Progenitor cell of endocrine pancreas (in vitro differentiated cells): ENCODE measurements around the gene BMS1. TPM values are rescaled to one million over a fixed set of nuclear protein-coding genes. Genes with fewer than 3 reads are reported as not detected.
"Not testable (repeated sequence)": the region's sequence is repeated elsewhere in the genome, so short reads cannot be mapped to it uniquely, and the experiment has no call there.

Experiments used
- DNase-seq: peaks from one replicate; pipeline ENCODE4 v3.0.0; 2021; ENCODE audit warnings: low spot score; ENCODE audit not compliant: unreplicated experiment
- H3K27ac Mint-ChIP-seq: 2 replicates; pipeline ENCODE4 v1.8.0; 2021; ENCODE audit warnings: mild to moderate bottlenecking, moderate library complexity, mixed read lengths
- H3K27me3 Mint-ChIP-seq: 2 replicates; pipeline ENCODE4 v1.8.0; 2021; ENCODE audit warnings: mixed read lengths
- H3K36me3 Mint-ChIP-seq: 2 replicates; pipeline ENCODE4 v1.8.0; 2022; ENCODE audit warnings: mixed read lengths; ENCODE audit not compliant: insufficient read depth
- H3K4me1 Mint-ChIP-seq: 2 replicates; pipeline ENCODE4 v1.8.0; 2021; ENCODE audit warnings: low read depth, mixed read lengths
- H3K4me3 Mint-ChIP-seq: 2 replicates; pipeline ENCODE4 v1.8.0; 2021; ENCODE audit warnings: low read depth, mild to moderate bottlenecking, moderate library complexity, mixed read lengths
- H3K9me3 Mint-ChIP-seq: 2 replicates; pipeline ENCODE4 v1.8.0; 2021; ENCODE audit warnings: low read depth, mixed read lengths
- total RNA-seq: library from RNA; stranded (reverse); gene quantifications from 2 replicates; pipeline ENCODE4 v1.2.1, GENCODE V29; 2021
- TF ChIP-seq, protein P1 (sequence below): fragments of 200-600 bp; sonication (generic); IDR thresholded peaks from one replicate; pipeline ENCODE4 v1.5.0; 2021; ENCODE audit warnings: antibody characterized with exemption, mild to moderate bottlenecking; ENCODE audit not compliant: unreplicated experiment

BMS1 gene
- total RNA-seq, 1 donor from 2014 or later = 22.4 TPM

DNA sequence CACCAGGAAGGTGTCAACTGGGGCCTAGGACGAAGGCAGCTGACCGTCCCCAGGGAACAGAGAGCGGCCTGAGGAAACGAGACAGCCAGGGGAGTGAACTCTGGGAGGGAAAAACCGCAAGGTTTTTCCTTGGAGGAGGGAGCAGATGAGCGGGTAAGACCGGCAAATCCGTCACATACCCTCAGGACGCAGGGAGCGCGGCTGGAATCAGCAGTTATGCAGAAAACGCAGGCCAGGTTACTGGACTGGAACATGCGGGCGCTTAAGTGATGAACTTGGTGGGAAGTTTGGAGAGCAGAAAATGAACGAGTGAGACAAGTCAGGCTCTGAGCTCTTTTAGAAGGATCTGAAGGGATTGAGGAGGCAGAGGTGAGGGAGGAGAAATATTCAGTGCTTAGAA, 76.7 kb downstream of the BMS1 start:
- no peak overlapping the region for H3K4me3 Mint-ChIP-seq
- H3K27ac Mint-ChIP-seq = peak overlapping the region; percentile 39
- no peaks in the 10 kb centered on the region for H3K4me1 Mint-ChIP-seq
- TF ChIP-seq, protein P1, sequence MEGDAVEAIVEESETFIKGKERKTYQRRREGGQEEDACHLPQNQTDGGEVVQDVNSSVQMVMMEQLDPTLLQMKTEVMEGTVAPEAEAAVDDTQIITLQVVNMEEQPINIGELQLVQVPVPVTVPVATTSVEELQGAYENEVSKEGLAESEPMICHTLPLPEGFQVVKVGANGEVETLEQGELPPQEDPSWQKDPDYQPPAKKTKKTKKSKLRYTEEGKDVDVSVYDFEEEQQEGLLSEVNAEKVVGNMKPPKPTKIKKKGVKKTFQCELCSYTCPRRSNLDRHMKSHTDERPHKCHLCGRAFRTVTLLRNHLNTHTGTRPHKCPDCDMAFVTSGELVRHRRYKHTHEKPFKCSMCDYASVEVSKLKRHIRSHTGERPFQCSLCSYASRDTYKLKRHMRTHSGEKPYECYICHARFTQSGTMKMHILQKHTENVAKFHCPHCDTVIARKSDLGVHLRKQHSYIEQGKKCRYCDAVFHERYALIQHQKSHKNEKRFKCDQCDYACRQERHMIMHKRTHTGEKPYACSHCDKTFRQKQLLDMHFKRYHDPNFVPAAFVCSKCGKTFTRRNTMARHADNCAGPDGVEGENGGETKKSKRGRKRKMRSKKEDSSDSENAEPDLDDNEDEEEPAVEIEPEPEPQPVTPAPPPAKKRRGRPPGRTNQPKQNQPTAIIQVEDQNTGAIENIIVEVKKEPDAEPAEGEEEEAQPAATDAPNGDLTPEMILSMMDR = no peak
- DNase-seq = no peak
- peaks cover 21% of the 10 kb centered on the region for H3K27me3 Mint-ChIP-seq
- no peaks in the 10 kb centered on the region for H3K9me3 Mint-ChIP-seq
- no peaks in the 10 kb centered on the region for H3K36me3 Mint-ChIP-seq

DNA sequence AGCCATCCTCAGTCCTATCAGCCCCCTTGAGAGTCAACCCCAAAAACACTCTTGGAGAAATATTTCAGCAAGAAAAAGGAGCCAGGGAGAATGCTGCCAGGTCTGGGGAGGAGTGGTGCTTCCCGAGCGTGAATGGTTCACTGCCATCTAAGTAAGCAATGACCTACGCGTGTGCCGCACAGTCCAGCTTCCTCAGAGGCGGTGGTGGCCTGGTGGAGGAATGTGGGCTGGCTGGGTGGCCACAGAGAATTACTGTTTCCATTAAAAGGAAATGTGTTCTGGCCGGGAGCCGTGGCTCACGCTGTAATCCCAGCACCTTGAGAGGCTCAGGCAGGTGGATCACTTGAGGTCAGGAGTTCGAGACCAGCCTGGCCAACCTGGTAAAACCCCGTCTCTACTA, 77.4 kb downstream of the BMS1 start:
- H3K4me1 Mint-ChIP-seq, H3K4me3 Mint-ChIP-seq, H3K36me3 Mint-ChIP-seq, H3K27ac Mint-ChIP-seq, DNase-seq, H3K9me3 Mint-ChIP-seq: not testable (repeated sequence)
- H3K27me3 Mint-ChIP-seq = peaks cover 29% of the 10 kb centered on the region

DNA sequence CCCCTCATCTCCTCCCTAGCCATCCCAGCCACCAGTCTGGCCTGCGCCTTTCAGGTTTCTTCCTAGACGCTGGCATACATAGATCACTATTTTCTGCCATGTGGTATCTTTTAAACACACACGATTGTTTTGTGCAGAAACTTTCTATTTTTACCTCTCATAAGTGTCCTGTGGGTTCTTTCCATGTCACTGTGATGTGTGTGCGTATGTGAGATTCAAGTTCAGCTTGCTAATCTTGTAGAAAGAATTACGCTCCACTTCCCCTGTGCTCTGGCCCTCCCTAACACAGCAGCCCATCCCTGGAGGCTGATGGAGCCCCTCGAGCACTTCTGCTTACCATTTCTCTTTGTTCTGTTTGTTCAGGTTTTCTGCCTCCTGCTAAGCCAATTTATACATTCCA, 80.2 kb downstream of the BMS1 start:
- not testable (repeated sequence) for H3K4me3 Mint-ChIP-seq, H3K4me1 Mint-ChIP-seq, DNase-seq, H3K9me3 Mint-ChIP-seq, H3K36me3 Mint-ChIP-seq, H3K27ac Mint-ChIP-seq
- H3K27me3 Mint-ChIP-seq = peaks cover 45% of the 10 kb centered on the region

DNA sequence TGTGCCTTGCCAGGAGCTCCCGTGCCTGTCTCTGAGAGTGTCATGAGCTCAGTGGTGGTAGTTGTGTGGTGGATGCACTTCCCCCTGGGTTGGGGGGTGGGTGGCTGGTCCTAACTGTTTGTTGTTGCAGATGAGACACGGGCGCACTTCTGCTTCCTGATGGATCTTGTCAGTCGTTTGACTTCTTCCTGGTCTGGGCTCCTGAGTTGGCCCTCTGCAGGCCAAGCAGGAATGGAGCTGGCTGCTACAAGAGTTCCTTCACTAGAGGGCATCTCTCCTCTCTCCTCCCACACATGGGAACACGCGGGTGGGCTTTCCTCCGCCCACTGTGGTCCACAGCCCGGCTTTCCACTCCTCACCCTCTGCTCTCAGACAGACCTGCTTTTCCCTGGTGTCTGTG, 82.0 kb downstream of the BMS1 start:
- H3K4me3 Mint-ChIP-seq = no peak overlapping the region
- H3K9me3 Mint-ChIP-seq = no peaks in the 10 kb centered on the region
- DNase-seq = no peak
- TF ChIP-seq, protein P1 = peak; percentile 32
- H3K27me3 Mint-ChIP-seq = peaks cover 43% of the 10 kb centered on the region
- H3K27ac Mint-ChIP-seq = no peak overlapping the region
- no peaks in the 10 kb centered on the region for H3K36me3 Mint-ChIP-seq
- H3K4me1 Mint-ChIP-seq = no peaks in the 10 kb centered on the region

DNA sequence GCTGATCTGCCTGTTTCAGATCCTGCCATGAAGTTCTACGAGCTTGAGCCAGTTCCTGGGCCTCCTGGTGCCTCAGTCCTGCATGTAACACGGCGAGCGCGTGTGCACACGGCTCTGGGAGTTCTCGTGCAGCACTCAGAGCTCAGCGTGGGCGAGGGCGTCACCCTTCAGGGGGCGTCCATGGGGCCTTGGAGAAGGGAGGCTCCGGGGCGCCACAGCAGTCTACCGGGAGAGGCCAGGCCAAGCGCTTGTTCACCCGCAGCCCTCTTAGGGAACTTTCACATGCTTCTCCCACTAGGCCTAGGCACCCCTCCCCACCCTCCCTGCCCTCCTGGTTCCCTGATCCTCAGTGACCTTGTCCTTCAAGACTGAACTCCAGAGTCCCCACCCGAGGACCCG, 83.1 kb downstream of the BMS1 start:
- TF ChIP-seq, protein P1 = no peak
- no peak for DNase-seq
- no peaks in the 10 kb centered on the region for H3K9me3 Mint-ChIP-seq
- H3K4me3 Mint-ChIP-seq = no peak overlapping the region
- H3K36me3 Mint-ChIP-seq = no peaks in the 10 kb centered on the region
- H3K4me1 Mint-ChIP-seq = no peaks in the 10 kb centered on the region
- peaks cover 43% of the 10 kb centered on the region for H3K27me3 Mint-ChIP-seq
- H3K27ac Mint-ChIP-seq = no peak overlapping the region

DNA sequence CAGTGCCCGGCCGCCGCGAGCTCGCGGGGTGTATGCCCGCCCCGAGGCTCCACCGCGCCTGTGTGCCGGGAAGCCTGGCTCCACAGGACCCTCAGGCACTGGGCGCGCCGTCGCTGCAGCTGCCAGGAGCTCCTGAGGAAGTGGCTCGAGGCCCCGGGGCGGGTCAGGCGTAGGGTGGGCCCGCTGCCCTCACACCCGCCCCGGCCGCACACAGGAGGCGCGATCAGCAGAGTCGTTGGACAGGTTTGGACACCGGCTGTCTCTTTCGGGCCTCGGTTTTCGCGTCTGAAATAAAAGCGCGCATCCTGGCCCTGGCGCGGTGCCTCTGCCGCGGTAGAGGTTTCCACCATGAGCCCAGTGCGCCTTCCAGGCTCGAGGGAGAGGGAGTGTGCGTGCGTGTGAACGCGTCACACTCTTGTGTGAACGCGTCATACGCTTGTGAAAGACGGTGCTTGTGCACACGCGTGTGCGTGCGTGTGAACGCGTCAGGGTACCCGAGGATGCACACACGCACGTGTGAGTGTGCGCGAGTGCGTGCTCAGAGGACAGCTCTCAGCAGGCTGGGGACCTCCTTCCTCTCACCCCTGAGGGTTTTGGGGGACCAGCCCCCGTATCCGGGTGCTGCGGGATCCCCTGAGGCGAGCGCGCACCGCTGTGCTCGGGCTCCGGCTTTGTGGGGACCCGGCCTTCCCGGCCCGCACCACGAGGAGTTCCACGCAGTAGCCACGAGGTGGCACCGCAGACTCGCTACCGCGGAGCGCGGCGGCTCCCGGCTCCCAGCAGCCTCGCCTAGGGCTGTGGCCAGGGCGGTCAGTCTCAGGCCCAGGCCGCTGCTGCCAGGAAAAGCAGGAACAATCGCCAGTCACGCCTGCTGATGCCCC, 83.8 kb downstream of the BMS1 start:
- no peaks in the 10 kb centered on the region for H3K9me3 Mint-ChIP-seq
- H3K27me3 Mint-ChIP-seq = peaks cover 41% of the 10 kb centered on the region
- H3K4me3 Mint-ChIP-seq = no peak overlapping the region
- H3K27ac Mint-ChIP-seq = no peak overlapping the region
- no peaks in the 10 kb centered on the region for H3K4me1 Mint-ChIP-seq
- TF ChIP-seq, protein P1 = peak; percentile 86
- H3K36me3 Mint-ChIP-seq = no peaks in the 10 kb centered on the region
- peak; percentile 81 for DNase-seq
